WERI-Rb-1 (cell line): ENCODE data around the gene DBT.

Experiments used
- DNase-seq: peaks from one replicate; pipeline ENCODE4 v3.0.0-alpha.2; 2020
- H3K27ac ChIP-seq: fragments of 250-450 bp; sonication (Bioruptor Pico); 2 replicates; pipeline ENCODE4 v1.5.1; 2020; ENCODE audit warnings: mild to moderate bottlenecking, moderate library complexity
- H3K27me3 ChIP-seq: fragments of 250-450 bp; sonication (Bioruptor Pico); 2 replicates; pipeline ENCODE4 v1.5.1; 2021; ENCODE audit warnings: mild to moderate bottlenecking, low read depth, moderate library complexity; ENCODE audit not compliant: insufficient read depth, severe bottlenecking
- H3K36me3 ChIP-seq: fragments of 250-450 bp; sonication (Bioruptor Pico); 2 replicates; pipeline ENCODE4 v1.5.1; 2020; ENCODE audit warnings: mild to moderate bottlenecking, moderate library complexity
- H3K4me3 ChIP-seq: 2 replicates; pipeline ENCODE4 v1.5.1; 2011; ENCODE audit warnings: low read depth, mild to moderate bottlenecking, control low read depth, low read length
- H3K9me3 ChIP-seq: fragments of 250-450 bp; sonication (Bioruptor Pico); 2 replicates; pipeline ENCODE4 v1.5.1; 2021; ENCODE audit warnings: mild to moderate bottlenecking, moderate library complexity; ENCODE audit not compliant: severe bottlenecking
- CTCF ChIP-seq: IDR thresholded peaks from 2 replicates; pipeline ENCODE4 v1.5.1; 2011; ENCODE audit warnings: low read depth, mild to moderate bottlenecking, control low read depth, inconsistent platforms, low read length

DBT gene

GRCh38 chr1:100151679-100152078, 98.0 kb downstream of the DBT start:
- DNase-seq: no peak
- Histone ChIP-seq H3K9me3 (no peaks in the 10 kb centered on the region), H3K4me3 (no peak overlapping the region), H3K27me3 (no peaks in the 10 kb centered on the region), H3K27ac (no peak overlapping the region), H3K36me3 (peaks cover 22% of the 10 kb centered on the region)
- TF ChIP-seq CTCF: no peak

- no peak for DNase-seq
- Histone ChIP-seq H3K9me3 (no peaks in the 10 kb centered on the region), H3K36me3 (peaks cover 47% of the 10 kb centered on the region), H3K4me3 (no peak overlapping the region), H3K27ac (no peak overlapping the region), H3K27me3 (no peaks in the 10 kb centered on the region)
- TF ChIP-seq CTCF: no peak
Measured at GRCh38 chr1:100147875-100148274, 101.8 kb downstream of the DBT start.

GRCh38 chr1:100146958-100147357, 102.7 kb downstream of the DBT start:
- Histone ChIP-seq H3K9me3 (no peaks in the 10 kb centered on the region), H3K27me3 (no peaks in the 10 kb centered on the region), H3K27ac (no peak overlapping the region), H3K36me3 (peaks cover 48% of the 10 kb centered on the region), H3K4me3 (no peak overlapping the region)
- no peak for TF ChIP-seq CTCF
- no peak for DNase-seq

GRCh38 chr1:100145116-100145515, 104.5 kb downstream of the DBT start:
- Histone ChIP-seq H3K36me3 (peaks cover 63% of the 10 kb centered on the region), H3K27me3 (no peaks in the 10 kb centered on the region), H3K9me3 (no peaks in the 10 kb centered on the region), H3K27ac (no peak overlapping the region), H3K4me3 (no peak overlapping the region)
- no peak for TF ChIP-seq CTCF
- no peak for DNase-seq

- Histone ChIP-seq H3K27me3 (no peaks in the 10 kb centered on the region), H3K9me3 (no peaks in the 10 kb centered on the region), H3K4me3 (no peak overlapping the region), H3K27ac (no peak overlapping the region), H3K36me3 (peaks cover 73% of the 10 kb centered on the region)
- TF ChIP-seq CTCF: no peak
- DNase-seq: no peak
Measured at GRCh38 chr1:100142343-100142742, 107.3 kb downstream of the DBT start.

- no peak overlapping the region for H3K4me3 ChIP-seq
- no peaks in the 10 kb centered on the region for H3K9me3 ChIP-seq
- TF ChIP-seq CTCF: no peak
- H3K27ac ChIP-seq: no peak overlapping the region
- DNase-seq: no peak
- H3K27me3 ChIP-seq: no peaks in the 10 kb centered on the region
- peaks cover 75% of the 10 kb centered on the region for H3K36me3 ChIP-seq
Measured at GRCh38 chr1:100141192-100141591, 108.4 kb downstream of the DBT start.
